ENCODE data around the gene UVSSA. TPM values are rescaled to one million over a fixed set of nuclear protein-coding genes. Genes with fewer than 3 reads are reported as not detected.

The UVSSA gene
- total RNA-seq, 1 donor from 2014 or later = 21.9 TPM

- intact Hi-C loops (cut with micrococcal nuclease) = no loop called here
Measured at GRCh38 chr4:1406394-1406980, 59.5 kb downstream of the UVSSA start, which contains the start of gene NKX1-1. Gene NKX1-1 (minus strand): TSS chr4:1406442. CDS start chr4:1406442, 0 bp downstream.

- intact Hi-C loops (cut with micrococcal nuclease) = no loop called here
Measured at GRCh38 chr4:1406981-1407656, 60.1 kb downstream of the UVSSA start.

GRCh38 chr4:1407657-1408333 lies 60.8 kb downstream of the UVSSA start:
- intact Hi-C loops (cut with micrococcal nuclease) = no loop called here

- intact Hi-C loops (cut with micrococcal nuclease) = no loop called here
Measured at GRCh38 chr4:1408418-1408817, 61.4 kb downstream of the UVSSA start.

- intact Hi-C loops (cut with micrococcal nuclease) = no loop called here
Measured at GRCh38 chr4:1409079-1409478, 62.1 kb downstream of the UVSSA start.

- intact Hi-C loops (cut with micrococcal nuclease) = no loop called here
Measured at GRCh38 chr4:1409491-1410425, 62.8 kb downstream of the UVSSA start.

- intact Hi-C loops (cut with micrococcal nuclease) = no loop called here
Measured at GRCh38 chr4:1410491-1411325, 63.7 kb downstream of the UVSSA start.

GRCh38 chr4:1411436-1412375 lies 64.7 kb downstream of the UVSSA start:
- intact Hi-C loops (cut with micrococcal nuclease) = no loop called here

GRCh38 chr4:1412376-1413203 lies 65.6 kb downstream of the UVSSA start:
- intact Hi-C loops (cut with micrococcal nuclease) = no loop called here

GRCh38 chr4:1413204-1413663 lies 66.2 kb downstream of the UVSSA start:
- intact Hi-C loops (cut with micrococcal nuclease) = no loop called here

- intact Hi-C loops (cut with micrococcal nuclease) = no loop called here
Measured at GRCh38 chr4:1413687-1414479, 66.9 kb downstream of the UVSSA start.

- intact Hi-C loops (cut with micrococcal nuclease) = no loop called here
Measured at GRCh38 chr4:1414831-1415680, 68.0 kb downstream of the UVSSA start.

- intact Hi-C loops (cut with micrococcal nuclease) = no loop called here
Measured at GRCh38 chr4:1415681-1415981, 68.6 kb downstream of the UVSSA start.

GRCh38 chr4:1416051-1416947 lies 69.3 kb downstream of the UVSSA start:
- intact Hi-C loops (cut with micrococcal nuclease) = no loop called here

- intact Hi-C loops (cut with micrococcal nuclease) = no loop called here
Measured at GRCh38 chr4:1416948-1417260, 69.9 kb downstream of the UVSSA start.
